GM18870 (cell line): ENCODE measurements around the gene PLA2G2F.

Source experiments
- ATAC-seq: cut with Tn5 transposase; IDR thresholded peaks from one replicate; pipeline ENCODE4 v1.9.1; 2021; ENCODE audit warnings: moderate library complexity; ENCODE audit not compliant: unreplicated experiment

PLA2G2F gene

DNA sequence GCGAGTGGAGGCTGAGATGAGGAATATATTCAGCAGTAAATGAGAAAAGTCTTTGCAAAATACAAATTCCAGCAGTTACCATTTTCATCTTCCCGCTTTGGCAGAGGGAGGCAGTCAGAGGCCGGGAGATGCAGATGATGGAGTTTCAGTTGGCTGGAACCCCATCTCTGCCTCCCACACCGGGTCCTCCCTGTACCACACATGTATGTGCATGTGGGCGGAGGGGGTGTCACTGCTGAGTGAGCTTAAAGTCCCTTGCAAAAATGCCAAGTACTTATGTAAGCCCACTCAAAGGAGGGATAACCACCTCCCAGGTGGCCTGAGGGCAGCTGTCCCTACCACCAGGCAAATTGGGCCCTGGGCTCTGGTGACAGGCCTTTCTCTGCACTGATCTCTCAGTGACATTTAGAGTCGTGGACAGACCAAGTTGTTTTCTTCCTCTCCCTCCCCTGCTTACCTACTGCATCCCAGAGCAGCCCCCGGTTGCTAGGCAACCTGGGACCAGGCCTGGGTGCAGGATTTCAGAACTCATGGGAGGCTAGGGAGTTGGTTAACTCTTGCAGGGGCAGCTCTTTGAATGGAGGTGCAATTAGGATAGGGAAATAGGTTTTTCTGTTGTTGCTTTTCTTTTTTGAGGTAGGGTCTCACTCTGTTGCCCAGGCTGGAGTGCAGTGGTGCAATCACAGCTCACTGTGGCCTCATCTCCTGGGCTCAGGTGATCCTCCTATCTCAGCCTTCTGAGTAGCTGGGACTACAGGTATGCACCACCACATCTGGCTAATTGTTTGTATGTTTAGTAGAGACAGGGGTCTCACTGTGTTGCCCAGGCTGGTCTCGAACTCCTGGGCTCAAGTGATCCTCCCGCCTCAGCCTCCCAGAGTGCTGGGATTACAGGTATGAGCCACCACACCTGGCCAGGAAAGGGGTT lies 29.7 kb downstream of the PLA2G2F start:
- no peak for ATAC-seq

DNA sequence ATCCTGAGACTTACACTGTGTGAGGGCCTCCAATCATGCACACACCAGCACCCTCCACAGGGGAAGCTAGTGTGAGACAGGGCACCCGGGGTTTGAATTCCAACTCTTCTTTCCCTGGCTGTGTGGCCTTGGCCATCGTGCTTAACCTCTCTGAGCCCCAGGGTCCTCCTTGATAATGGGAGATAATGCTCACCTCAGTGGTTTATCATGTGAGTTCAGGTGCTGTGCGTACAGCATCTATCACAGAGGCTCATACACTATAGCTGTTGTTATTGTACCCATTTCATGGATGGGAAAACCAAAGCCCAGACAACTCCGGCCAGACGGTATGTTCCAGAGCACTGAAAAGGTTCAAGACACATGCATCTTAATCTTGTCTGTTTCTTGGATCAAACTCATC lies 30.8 kb downstream of the PLA2G2F start:
- no peak for ATAC-seq

GRCh38 chr1:20172033-20172590 lies 33.0 kb downstream of the PLA2G2F start:
- ATAC-seq: no peak

DNA sequence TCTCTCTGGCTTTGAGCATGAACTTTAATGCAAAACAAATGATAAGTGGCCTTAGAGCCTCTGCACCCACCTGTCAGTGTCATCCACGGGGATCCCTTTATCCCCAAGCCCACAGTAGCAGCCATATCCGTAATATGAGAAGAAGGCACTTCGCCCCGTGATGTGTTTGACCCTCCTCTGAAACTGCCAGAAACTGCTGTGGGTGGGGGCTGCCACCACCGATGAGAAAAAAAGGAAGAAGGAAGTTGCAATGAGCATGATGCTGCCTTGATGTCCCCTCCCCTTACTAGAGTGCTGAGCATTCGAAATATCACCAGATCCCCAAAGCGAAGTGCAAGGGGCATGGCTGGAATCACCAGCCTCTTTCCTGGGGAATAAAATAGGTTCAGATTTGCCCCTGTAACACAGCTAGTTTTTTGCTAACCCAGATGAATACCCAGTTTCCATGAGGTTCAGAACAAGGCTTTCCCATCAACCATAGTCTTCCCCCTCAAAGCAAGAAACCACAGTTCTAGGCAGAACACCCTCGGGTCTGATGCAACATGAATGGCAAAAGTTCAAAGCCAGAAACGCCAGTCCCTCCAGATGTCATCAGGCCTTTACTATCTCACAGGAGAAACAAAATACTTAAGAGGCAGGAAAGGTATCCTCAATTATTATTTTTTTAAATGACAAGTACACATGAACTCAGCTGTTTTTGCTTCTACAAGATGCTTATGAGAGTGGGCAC lies 36.0 kb downstream of the PLA2G2F start:
- ATAC-seq: no peak

DNA sequence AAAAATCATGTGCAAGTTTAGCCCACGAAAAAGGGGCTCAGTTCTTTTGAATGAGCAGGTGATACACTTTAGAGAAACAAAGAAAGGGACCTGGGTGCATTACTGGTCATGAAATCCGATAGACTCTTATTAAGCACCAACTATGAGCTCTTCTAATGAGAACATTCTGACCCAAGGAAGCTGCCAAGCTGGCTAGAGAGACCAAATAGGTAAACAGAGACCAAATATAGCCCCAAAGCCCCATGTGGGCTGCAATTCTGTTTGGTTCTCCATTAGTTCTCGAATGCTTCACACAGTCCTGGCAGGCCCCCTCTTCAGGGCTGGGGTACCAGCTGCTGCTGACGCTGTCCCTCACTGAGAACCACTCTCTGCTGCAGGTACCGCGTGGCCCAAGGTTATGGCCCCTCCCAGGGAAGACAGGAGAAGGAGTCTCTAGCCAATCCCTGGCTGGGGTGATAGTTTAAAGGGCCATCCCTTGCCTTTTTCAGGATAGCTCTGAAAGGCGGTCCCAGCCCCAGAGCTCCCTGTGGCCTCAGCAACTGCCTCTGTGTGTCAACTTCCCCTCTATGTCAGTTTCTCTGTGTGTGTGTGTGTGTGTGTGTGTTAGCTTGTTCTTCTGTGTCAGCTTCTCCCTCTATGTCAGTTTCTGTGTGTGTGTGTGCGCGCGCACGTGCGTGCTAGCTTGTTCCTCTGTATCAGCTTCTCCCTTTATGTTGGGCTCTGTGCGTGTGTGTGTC lies 39.7 kb downstream of the PLA2G2F start:
- ATAC-seq: no peak

DNA sequence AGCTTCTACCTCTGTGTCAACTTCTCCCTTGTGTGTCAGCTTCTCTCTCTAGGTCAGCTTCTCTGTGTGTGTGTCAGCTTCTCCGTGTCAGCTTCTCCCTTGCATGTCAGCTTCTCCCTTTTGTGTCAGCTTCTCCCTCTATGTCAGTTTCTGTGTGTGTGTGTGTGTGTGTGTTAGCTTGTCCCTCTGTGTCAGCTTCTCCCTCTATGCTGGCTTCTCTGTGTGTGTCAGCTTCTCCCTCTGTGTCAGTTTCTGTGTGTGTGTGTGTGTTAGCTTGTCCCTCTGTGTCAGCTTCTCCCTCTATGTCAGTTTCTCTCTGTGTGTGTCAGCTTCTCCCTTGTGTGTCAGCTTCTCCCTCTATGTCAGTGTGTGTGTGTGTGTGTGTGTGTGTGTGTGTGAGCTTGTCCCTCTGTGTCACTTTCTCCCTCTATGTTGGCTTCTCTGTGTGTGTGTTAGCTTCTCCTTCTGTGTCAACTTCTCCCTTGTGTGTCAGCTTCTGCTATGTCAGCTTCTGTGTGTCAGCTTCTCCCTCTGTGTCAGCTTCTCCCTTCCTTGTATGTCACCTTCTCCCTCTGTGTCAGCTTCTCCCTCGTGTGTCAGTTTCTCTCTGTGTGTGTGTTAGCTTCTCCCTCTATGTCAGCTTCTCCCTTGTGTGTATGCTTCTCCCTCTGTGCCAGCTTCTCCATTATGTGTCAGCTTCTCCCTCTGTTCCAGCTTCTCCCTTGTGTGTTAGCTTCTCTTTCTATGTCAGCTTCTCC lies 40.4 kb downstream of the PLA2G2F start:
- no peak for ATAC-seq

DNA sequence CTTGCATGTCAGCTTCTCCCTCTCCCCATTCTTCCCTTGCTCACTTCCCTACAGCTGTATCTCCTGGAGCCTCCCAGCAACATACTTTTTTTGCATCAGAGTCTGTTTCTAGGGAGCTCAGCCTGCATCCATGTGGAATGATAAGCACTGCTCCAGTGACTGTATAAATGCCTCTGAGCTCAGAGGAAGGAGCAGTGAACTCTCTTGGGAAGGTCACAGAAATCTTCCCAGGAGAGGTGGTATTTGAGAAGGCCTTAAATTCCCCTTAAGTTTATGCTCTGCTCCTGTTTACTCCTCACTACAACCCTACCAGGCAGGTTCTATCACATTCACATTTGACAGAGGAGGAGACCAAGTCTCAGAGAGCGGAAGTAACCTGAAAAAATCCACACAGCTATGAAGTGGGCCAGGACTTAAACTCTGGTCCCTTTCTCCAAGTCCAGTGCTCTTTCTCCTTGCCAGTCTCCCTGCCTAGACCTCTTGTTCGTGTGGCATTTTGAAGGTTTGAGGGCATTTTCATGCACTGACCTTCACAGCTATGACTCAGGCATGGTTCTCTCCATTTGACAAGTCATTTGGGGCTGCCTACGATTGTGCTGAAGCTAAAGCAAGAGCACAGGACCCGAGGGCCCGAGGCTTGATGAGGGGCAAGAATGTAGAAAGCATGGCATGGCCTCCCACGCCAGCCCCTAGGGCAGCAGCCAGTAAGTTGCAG lies 41.2 kb downstream of the PLA2G2F start:
- ATAC-seq: no peak

DNA sequence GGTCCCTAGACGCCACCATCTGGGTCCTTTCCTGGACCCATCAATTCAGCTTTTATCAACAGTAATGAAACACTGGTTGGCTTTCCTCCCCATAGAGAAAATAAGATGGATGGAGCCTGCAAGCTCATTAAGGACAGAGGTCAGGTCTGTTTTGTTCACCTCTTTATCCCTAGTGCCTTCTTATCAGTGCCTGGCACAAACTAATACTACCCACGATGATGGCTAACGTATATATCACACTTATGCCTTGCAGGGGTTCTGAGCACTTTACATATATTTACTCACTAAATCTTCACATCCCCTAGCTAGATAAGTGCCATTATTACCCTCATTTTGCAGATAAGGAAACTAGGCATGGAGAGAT lies 41.7 kb downstream of the PLA2G2F start:
- ATAC-seq: no peak

GRCh38 chr1:20182415-20182814 lies 43.3 kb downstream of the PLA2G2F start:
- ATAC-seq: no peak

GRCh38 chr1:20183035-20183434 lies 43.9 kb downstream of the PLA2G2F start:
- no peak for ATAC-seq

GRCh38 chr1:20183616-20184271 lies 44.6 kb downstream of the PLA2G2F start:
- ATAC-seq: no peak

DNA sequence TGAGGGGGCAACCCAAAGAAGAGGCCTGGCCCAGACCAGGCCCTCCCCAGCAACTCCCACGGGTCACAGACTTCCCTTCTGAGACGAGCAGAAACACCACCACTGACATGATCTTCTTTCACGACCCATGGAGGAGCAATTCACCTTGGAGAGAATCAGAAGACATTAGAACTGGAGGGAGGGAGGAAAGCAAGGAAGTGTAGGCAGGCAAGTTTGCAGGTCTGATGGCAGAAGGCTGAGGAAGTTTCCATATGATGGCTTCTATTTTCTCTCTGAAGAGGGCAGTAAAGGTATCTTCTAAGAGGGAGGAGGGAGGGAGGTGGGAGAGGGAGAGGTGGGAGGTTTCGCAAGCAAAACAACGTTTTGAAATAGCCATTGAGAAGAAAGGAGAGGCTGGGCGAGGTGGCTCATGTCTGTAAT lies 45.4 kb downstream of the PLA2G2F start:
- ATAC-seq: no peak

GRCh38 chr1:20184997-20185833 lies 46.1 kb downstream of the PLA2G2F start:
- ATAC-seq: no peak

DNA sequence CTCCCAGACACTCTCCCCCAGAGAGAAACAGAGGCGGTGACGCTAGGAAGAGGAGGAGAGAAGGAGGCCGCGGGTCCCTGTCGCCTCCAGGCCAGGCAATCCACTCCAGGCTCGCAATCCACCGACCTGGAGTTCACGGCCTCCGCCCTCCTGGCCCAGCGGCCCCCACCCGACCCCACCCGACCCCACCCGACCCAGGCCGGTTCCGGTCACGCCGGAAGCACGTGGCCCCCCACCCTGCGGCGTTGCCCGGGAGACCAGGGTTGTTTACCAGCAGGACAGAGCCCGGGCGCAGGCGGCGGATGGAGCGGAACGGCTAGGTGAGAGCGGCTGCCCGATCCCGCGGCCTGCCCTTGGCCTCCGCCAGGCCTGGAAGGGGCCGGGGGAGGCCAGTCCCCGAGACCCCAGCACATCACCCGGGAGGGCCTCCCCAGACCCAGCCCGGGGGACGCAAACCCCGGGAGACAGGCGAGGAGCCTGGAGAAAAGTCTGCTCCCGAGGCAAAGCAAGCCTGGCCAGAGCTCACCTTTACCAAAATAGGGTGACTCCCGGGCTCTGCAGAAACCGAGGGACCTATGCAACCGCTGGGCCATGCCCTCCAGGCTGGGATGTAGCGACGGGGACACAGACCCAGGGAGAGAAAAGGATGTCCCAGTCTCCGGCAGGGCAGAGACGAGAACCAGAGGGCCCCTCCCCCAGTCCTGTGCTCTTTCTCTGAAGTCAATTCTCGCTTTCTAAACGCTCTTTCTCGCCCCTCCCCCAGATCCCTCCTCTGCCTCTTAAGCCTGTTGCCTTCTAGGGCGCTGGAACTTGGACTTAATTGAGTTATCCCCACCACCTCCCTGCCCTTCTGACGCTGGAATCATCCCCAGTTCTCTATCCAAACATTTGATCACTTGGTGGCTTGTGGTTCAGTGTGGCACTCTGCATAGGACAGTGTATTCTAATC lies 47.0 kb downstream of the PLA2G2F start, which contains the start of the genes PLA2G2C and UBXN10:
Gene PLA2G2C, minus strand, starts transcription at position 685 of the 949 bp plus-strand sequence. CDS start 9,155 bp downstream, outside the sequence.
Gene UBXN10, plus strand, starts transcription at position 263 of the 949 bp plus-strand sequence. CDS start 4,466 bp downstream, outside the sequence.
- no peak for ATAC-seq

DNA sequence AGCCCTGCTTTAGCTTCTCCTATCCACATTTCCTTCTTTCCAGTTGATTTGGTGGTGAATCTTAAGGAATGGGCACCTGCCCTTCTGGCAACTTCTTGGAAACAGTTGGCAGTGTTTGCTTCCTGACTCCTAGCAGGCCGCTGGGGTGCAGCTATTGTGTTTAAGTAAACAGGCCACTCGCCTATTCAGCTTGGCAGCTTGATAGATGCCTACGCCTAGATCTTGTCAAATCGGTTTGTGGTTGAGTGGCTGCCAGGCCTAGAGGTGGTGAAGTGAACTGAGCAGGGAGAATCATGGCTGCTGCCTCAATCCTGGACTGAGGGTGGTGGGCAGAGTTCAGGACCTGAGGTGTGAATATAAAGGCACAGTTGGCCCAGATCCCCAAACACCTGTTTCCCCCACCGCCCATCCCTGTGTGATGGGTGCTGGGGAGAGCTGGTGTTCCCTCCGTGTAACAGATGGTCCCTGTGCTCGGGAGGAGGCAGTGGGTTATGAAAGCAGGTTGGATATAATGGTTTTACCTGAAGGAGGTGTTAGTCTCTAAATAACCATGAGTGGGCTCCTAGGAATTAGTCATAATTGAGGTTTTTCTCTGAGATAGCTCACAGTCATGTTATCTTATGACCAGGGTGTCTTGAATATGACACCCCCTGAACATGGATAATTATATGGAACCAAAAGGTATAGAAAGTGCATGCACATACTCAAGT lies 48.1 kb downstream of the PLA2G2F start:
- ATAC-seq: no peak

- ATAC-seq: no peak
Measured at GRCh38 chr1:20187813-20188454, 48.8 kb downstream of the PLA2G2F start.
